RWPE1 (cell line): ENCODE results near the gene ABL1.

ENCODE experiments used
- CTCF ChIA-PET: fragments of 350-600 bp; sonication (Branson Sonifier 250); formaldehyde crosslinking; extraction: SDS; loops from one replicate; lab custom pipeline; 2021; lab: Yijun Ruan, JAX
- POLR2A ChIA-PET: fragments of 400-600 bp; formaldehyde crosslinking; extraction: SDS; loops from one replicate; lab custom pipeline; 2020; ENCODE audit warnings: antibody characterized with exemption; ENCODE audit not compliant: low non-redundant PET; lab: Yijun Ruan, JAX
- DNase-seq: peaks from one replicate; pipeline ENCODE4 v3.0.0; 2012; ENCODE audit warnings: low spot score
- H3K27ac ChIP-seq: fragments of 450-650 bp; 2 replicates; pipeline ENCODE4 v1.5.1; 2017
- TF ChIP-seq, protein P1 (sequence below): fragments of 450-650 bp; conservative IDR thresholded peaks from 2 replicates; pipeline ENCODE4 v1.5.1; 2017; ENCODE audit warnings: low read depth, mild to moderate bottlenecking

ABL1 gene

DNA sequence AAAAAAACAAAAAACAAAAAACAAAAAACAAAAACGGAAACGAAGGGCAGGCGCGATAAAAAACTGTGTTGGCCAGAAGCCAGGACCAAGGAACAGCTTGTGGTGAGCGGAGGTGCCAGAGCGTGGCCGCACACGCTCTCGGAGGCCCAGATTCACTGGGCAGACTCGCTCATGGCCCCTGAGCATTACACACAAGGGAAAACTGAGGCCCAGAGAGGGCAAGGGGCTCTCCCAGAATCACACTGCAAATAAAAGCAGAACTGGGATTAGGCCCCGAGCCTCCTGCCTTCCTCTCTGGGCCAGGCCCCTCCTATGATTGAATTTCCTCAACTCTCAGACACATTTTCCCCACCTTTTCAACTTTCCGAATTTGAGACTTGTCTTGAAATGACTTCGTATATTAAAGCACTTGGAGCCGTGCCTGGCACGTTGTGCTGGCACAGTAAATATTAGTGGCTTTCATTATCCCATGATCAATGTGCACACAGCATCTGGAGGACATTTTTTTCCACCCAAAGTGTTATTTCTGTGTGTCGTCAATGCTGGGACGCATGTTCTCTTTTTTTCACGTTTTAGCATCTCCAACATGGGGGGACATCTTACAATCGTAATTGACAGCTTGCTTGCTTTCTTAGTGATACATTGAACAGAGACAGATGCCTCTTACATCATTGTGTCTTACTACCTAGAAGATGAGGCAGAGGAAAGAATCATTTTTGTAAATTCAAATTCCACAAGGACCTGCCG, 96.6 kb downstream of the ABL1 start:
- ChIA-PET POLR2A (no interaction called here), CTCF (interaction anchor here (1.2 kb wide), 1 partner anchor 65 kb away, joined by 4 read pairs; no protein-coding TSS in a partner anchor)
- TF ChIP-seq, protein P1, sequence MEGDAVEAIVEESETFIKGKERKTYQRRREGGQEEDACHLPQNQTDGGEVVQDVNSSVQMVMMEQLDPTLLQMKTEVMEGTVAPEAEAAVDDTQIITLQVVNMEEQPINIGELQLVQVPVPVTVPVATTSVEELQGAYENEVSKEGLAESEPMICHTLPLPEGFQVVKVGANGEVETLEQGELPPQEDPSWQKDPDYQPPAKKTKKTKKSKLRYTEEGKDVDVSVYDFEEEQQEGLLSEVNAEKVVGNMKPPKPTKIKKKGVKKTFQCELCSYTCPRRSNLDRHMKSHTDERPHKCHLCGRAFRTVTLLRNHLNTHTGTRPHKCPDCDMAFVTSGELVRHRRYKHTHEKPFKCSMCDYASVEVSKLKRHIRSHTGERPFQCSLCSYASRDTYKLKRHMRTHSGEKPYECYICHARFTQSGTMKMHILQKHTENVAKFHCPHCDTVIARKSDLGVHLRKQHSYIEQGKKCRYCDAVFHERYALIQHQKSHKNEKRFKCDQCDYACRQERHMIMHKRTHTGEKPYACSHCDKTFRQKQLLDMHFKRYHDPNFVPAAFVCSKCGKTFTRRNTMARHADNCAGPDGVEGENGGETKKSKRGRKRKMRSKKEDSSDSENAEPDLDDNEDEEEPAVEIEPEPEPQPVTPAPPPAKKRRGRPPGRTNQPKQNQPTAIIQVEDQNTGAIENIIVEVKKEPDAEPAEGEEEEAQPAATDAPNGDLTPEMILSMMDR: no peak
- H3K27ac ChIP-seq: peak overlapping the region; percentile 75
- DNase-seq: no peak

DNA sequence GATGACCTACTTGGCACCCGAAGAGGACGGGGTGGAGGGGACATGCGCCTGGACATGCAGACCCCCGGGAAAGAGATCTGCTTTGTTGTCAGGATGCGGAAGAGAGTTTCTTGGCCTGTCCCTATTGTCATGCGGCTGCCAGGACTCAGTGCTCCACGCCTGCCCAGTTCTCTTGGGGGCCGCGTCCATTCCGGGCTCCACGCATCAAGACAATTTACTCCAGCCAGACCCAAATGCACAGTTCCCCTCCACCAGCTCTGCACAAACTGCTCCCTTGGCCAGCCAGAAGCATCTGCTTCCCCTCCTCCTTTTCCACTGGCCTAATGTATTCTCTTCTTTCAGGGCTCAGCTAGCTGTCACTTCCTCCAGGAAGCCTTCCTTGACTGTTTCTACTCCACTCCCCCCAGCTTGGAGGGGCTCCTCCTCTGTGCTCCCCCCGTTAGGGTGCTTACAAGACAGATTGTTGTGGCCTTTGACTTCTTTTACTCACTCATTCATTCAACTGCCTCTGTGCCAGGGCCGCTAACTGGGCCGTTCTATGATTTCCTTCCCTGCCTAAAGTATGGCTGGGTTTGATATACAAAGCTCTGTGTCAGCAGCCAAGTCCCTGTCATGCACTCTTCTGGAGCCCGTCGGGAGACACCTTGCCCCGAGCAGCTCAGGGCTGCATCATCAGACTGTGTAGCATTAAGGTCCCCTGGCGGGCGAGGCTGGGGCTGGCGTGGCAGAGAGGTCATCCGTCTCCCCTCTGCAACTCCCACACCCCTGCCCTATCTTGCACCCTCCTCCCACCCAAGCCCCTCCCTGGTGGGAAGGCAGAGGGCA, 97.4 kb downstream of the ABL1 start:
- POLR2A ChIA-PET: no interaction called here

DNA sequence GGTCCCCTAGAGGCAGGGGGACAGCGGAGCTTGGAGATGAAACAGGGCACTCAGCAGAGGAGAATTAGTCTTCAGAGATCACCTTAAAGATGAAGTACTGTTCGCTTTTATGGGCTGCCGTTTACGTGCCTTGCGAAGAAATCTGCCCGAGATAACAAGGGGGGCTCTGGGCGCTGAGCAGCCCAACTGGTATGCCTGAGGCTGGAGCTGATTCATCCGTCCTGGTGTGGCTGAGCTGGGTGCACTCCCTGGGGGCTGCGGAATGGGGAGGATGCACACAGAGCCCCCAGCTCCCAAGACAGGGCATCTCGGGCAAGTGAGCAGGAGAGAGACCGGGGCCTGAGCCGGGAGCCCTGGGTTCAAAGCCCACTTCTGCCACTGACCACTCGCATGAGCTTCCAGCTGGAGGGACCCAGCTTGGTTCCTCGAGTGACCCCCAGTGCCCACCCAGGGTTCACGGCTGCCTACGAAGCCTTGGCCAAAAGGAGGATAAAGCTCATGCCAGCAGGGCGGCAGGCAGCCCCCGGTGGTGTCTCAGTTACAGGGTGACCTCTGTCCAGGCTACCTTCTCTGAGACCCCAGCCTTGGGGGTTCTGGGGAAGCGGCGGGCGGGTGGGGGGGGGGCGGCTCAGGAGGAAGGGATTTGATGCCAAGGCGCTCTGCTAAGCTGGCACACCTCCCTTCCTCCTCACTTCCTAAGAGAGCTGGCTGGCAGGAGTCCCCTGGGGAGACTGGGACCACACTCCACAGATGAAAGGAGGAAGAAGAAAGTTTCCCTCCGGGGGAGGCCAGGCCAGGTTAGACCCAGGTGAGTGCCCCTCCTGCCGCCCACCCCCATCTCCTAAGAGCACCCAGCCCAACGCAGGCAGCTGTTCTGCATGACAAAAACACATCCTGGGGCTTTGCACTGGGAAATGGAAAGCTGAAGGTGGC, 98.3 kb downstream of the ABL1 start:
- peak; percentile 79 for DNase-seq
- peak overlapping the region; percentile 75 for H3K27ac ChIP-seq
- CTCF ChIA-PET: interaction anchor here (1.2 to 2.7 kb wide), 6 partner anchors 20 to 229 kb away, joined by 4 to 8 read pairs (median 4); no protein-coding TSS in a partner anchor
- TF ChIP-seq, protein P1: no peak
- POLR2A ChIA-PET: interaction anchor here (0.6 kb wide), 1 partner anchor 13 kb away, joined by 5 read pairs; no protein-coding TSS in a partner anchor

More for the DNA sequence above, 97.4 kb downstream of the ABL1 start:
- CTCF ChIA-PET: interaction anchor here (1.2 to 1.4 kb wide), 4 partner anchors 19 to 228 kb away, joined by 4 read pairs; no protein-coding TSS in a partner anchor
- DNase-seq: no peak
- TF ChIP-seq, protein P1: no peak; the same call in 1 of the 2 replicates
- H3K27ac ChIP-seq: peak overlapping the region; percentile 75

DNA sequence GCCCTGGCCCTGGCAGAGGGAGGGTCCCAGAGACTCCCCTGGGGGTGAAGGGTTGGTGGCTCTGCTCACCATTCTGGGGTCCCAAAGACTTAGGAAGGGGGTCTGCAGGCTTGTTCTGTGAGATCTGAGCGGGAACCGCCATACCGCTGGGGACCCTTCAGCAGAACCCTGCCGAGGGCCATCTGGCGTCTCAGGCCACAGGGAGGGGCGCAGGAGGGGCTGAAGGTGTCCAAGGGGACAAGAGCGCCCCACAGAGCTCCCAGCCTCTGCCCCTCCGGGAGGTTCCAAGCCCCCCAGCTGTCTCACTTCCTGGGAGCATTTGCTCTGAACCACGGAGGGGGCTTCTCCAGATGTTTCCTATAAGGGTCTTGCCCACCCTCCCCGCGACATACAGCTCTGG, 99.2 kb downstream of the ABL1 start:
- H3K27ac ChIP-seq: peak overlapping the region; percentile 75
- POLR2A ChIA-PET: no interaction called here
- TF ChIP-seq, protein P1: no peak
- CTCF ChIA-PET: interaction anchor here (1.0 to 2.7 kb wide), 4 partner anchors 48 to 233 kb away, joined by 3 to 8 read pairs (median 5); no protein-coding TSS in a partner anchor
- no peak for DNase-seq

DNA sequence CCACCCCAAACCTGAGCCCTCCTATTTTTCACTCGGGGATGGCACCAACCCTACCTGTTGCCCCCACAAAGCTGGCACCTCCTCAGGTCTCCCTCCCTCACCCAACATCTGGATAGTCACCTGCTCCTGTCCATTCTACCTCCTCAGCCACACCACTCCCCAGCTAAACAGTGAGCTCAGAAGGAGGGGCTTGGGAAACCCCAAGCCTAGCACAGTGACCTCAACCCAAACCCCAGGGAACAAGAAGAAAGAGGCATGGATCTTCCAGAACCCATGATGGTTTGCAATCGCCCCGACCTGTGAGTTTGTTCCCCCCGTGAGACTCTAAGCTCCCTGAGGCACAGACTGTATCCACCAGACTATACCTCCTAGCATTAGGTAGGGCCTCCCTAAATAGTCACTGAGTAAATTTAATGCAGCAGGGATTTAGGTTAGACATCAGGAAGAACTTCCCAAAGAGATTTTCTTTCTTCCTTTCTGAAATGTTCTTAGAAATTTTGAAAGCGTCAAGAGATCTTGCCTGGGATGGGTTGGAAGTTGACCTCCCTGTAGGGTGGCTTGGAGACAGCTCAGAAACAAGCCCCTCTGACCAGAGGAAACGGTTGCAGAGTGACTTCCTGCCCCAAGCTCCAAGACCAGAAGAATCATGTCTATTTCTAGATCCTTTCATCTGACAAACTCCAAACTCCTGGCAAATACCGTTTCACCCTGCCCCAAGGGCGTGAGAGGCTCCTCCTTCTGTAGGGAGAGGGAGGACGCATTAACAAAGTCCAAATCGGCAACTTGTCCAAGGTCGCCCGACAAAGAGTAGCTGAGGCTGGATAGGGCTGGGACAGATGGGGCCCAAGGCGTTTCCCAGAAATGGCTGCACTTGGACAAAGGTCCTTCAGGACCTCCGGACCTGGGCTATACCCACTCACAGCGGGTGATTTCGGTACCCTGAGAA, 99.9 kb downstream of the ABL1 start:
- peak overlapping the region; percentile 86 for H3K27ac ChIP-seq
- TF ChIP-seq, protein P1: no peak
- CTCF ChIA-PET: interaction anchor here (0.5 to 2.7 kb wide), 7 partner anchors 8 to 234 kb away, joined by 3 to 8 read pairs (median 4); no protein-coding TSS in a partner anchor
- POLR2A ChIA-PET: interaction anchor here (0.6 kb wide), 1 partner anchor 96 kb away, joined by 3 read pairs; no protein-coding TSS in a partner anchor
- DNase-seq: peak; percentile 59
